ENCODE results near the gene PGLYRP3. TPM values are rescaled to one million over a fixed set of nuclear protein-coding genes. Genes with fewer than 3 reads are reported as not detected.

Gene PGLYRP3
- total RNA-seq (2014; rRNA removed; shearing (Covaris generic)), result not detected in 2 replicates

- no peak for DNase-seq (ENCODE audit: low read depth)
Observed at GRCh38 chr1:153312570-153313186, at the start of gene PGLYRP3. Gene PGLYRP3 (minus strand): TSS chr1:153312952. CDS start chr1:153310665, 2,287 bp downstream.

- DNase-seq (ENCODE audit: low read depth), result no peak
Observed at GRCh38 chr1:153362187-153362775, 49.5 kb upstream of the PGLYRP3 start.

GRCh38 chr1:153361480-153362109, 48.8 kb upstream of the PGLYRP3 start:
- DNase-seq (ENCODE audit: low read depth), result no peak

GRCh38 chr1:153360592-153361479, 48.1 kb upstream of the PGLYRP3 start:
- DNase-seq (ENCODE audit: low read depth), result no peak

- no peak for DNase-seq (ENCODE audit: low read depth)
Observed at GRCh38 chr1:153360190-153360589, 47.4 kb upstream of the PGLYRP3 start.

GRCh38 chr1:153359241-153359640, 46.5 kb upstream of the PGLYRP3 start:
- no peak for DNase-seq (ENCODE audit: low read depth)

- DNase-seq (ENCODE audit: low read depth), result no peak
Observed at GRCh38 chr1:153358691-153358975, 45.9 kb upstream of the PGLYRP3 start.

- DNase-seq (ENCODE audit: low read depth), result no peak
Observed at GRCh38 chr1:153357853-153358690, 45.3 kb upstream of the PGLYRP3 start, which contains the start of gene S100A9. Gene S100A9 (plus strand): TSS chr1:153357854. CDS start chr1:153358284, 430 bp downstream.

GRCh38 chr1:153357076-153357852, 44.5 kb upstream of the PGLYRP3 start:
- DNase-seq (ENCODE audit: low read depth), result no peak

- DNase-seq (ENCODE audit: low read depth), result no peak
Observed at GRCh38 chr1:153356392-153357075, 43.8 kb upstream of the PGLYRP3 start.

GRCh38 chr1:153355445-153356071, 42.8 kb upstream of the PGLYRP3 start:
- DNase-seq (ENCODE audit: low read depth), result peak; percentile 63

- no peak for DNase-seq (ENCODE audit: low read depth)
Observed at GRCh38 chr1:153354515-153355193, 41.9 kb upstream of the PGLYRP3 start.

GRCh38 chr1:153353226-153353947, 40.6 kb upstream of the PGLYRP3 start:
- peak; percentile 19 for DNase-seq (ENCODE audit: low read depth)

GRCh38 chr1:153352523-153352922, 39.8 kb upstream of the PGLYRP3 start:
- DNase-seq (ENCODE audit: low read depth), result peak; percentile 64

GRCh38 chr1:153350321-153350957, 37.7 kb upstream of the PGLYRP3 start:
- no peak for DNase-seq (ENCODE audit: low read depth)

GRCh38 chr1:153349363-153350320, 36.9 kb upstream of the PGLYRP3 start:
- DNase-seq (ENCODE audit: low read depth), result no peak
